ENCODE measurements around the gene GEMIN4. TPM values are rescaled to one million over a fixed set of nuclear protein-coding genes. Genes with fewer than 3 reads are reported as not detected.
A peak's percentile ranks its signal among the peaks of the same experiment; 100 is the strongest.

GEMIN4 gene
- total and polyA plus RNA-seq, 2 of the 4 experiments (the other 2 are of a cell fraction): 16.5 to 20.4 TPM

DNA sequence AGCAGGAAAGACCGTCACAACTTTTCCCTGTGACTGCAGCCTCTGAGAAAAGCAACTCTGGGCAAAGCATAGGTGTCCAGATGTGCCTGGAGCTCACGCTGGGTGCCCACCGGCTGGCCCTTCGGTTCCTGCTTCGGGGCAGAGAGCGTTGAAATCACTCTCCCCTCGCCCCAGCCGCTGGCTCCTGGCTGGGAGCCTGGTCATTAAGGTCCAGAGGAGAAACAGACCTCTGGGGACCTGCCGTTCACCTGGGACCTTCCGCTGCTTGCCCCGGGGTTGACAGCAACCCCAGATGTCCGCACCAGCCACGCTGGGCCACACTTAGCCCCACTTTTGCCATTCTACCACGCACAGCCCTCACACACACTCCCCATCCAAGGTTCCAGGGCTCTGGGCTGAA lies 43.2 kb upstream of the GEMIN4 start:
- H3K23ac ChIP-seq (ENCODE audit: low read depth, low read length): no peak overlapping the region
- H3K27me3 ChIP-seq (ENCODE audit: control insufficient read depth, insufficient read depth, low read length): no peaks in the 10 kb centered on the region
- peaks cover 4 to 21% of the 10 kb centered on the region in 2 experiments; a peak in 3 of 4 replicates for H3K79me1 ChIP-seq (ENCODE audit: low read depth in 1 of 2, low read length in 2 of 2)
- no peak for DNase-seq
- 0 out of 2 replicates have a peak overlapping the region, but pooled peaks have one; percentile 1 for H3K4me2 ChIP-seq (ENCODE audit: low read depth, low read length)
- peak overlapping the region; percentile 19 for H3K27ac ChIP-seq (ENCODE audit: insufficient read depth, low read length)
- H2AK5ac ChIP-seq (ENCODE audit: low read depth, low read length): no peak overlapping the region
- peak overlapping the region; percentile 6; the same call in 1 of the 2 replicates for H3K4ac ChIP-seq (ENCODE audit: low read depth, low read length)
- ChIA-PET CTCF (interaction anchor here (0.6 to 2.9 kb wide), 4 partner anchors 9 to 186 kb away, joined by 3 to 14 read pairs (median 4); no protein-coding TSS in a partner anchor), POLR2A (ENCODE audit: unreplicated experiment) (interaction anchor here (0.7 kb wide), 1 partner anchor 8 kb away, joined by 7 read pairs; no protein-coding TSS in a partner anchor)
- H2AK9ac ChIP-seq (replicated peaks; ENCODE audit: low read depth, low read length, poor library complexity): no peak overlapping the region
- peak overlapping the region; percentile 27 for H2AFZ ChIP-seq (replicated peaks; ENCODE audit: low read length, poor library complexity)
- peak overlapping the region; percentile 16; the same call in 1 of the 2 replicates for H4K5ac ChIP-seq (ENCODE audit: low read depth, low read length)
- H3K9ac ChIP-seq (ENCODE audit: low read depth, low read length): no peak overlapping the region
- H3K56ac ChIP-seq (ENCODE audit: extremely low read depth, insufficient read depth, low read length): no peak overlapping the region
- H3K18ac ChIP-seq (ENCODE audit: low read depth, low read length): no peak overlapping the region
- no peak overlapping the region for H2BK5ac ChIP-seq (ENCODE audit: low read depth, low read length, poor library complexity, severe bottlenecking)
- BruUV-seq (replicated peaks): no TSS peak
- peaks cover 29% of the 10 kb centered on the region for H4K20me1 ChIP-seq (ENCODE audit: insufficient read depth, low read length)
- dilution Hi-C loops (cut with HindIII; ENCODE audit: low sequenced_read_pairs, unreplicated experiment): loop anchor here (25.0 kb wide), 1 partner anchor 192 kb away; the partner anchor contains the start of genes NXN and TIMM22
- in situ Hi-C loops (cut with MboI; ENCODE audit: low sequenced_read_pairs): no loop called here
- H4K91ac ChIP-seq (ENCODE audit: insufficient read depth, low read depth, low read length): 0 out of 2 replicates have a peak overlapping the region, but pooled peaks have one; percentile 26
- ATAC-seq (ENCODE audit: low read depth): no peak
- 85% methylated on average over 10 of the region's 14 CpGs; no CpG with 5 or more reads in 1 of the 2 experiments for WGBS, 2 experiments (ENCODE audit: extremely low coverage in 2 of 2, insufficient read length in 1 of 2)
- H3K9me3 ChIP-seq (ENCODE audit: control insufficient read depth, insufficient read depth, low read length): no peaks in the 10 kb centered on the region
- peaks cover 4% of the 10 kb centered on the region; the same call in 1 of the 2 replicates for H3K9me1 ChIP-seq (ENCODE audit: insufficient read depth, low read length)
- 0 out of 2 replicates have a peak overlapping the region, but pooled peaks have one; percentile 9 for H2BK20ac ChIP-seq (ENCODE audit: low read depth, low read length)
- intact Hi-C loops (cut with micrococcal nuclease): loop anchor here (10.0 kb wide), 1 partner anchor 110 kb away; no protein-coding TSS in a partner anchor
- no peak overlapping the region for H2BK120ac ChIP-seq (ENCODE audit: low read depth, low read length)
- H3K4me3 ChIP-seq (ENCODE audit: insufficient read depth, low read depth, low read length): no peak overlapping the region
- H2BK15ac ChIP-seq (ENCODE audit: low read depth, low read length): no peak overlapping the region
- peaks cover 50% of the 10 kb centered on the region for H3K36me3 ChIP-seq (ENCODE audit: control insufficient read depth, insufficient read depth, low read length)
- H3K4me1 ChIP-seq (ENCODE audit: control insufficient read depth, insufficient read depth, low read length): peaks cover 12% of the 10 kb centered on the region; the same call in 1 of the 2 replicates
- H3K14ac ChIP-seq (replicated peaks; ENCODE audit: low read depth, low read length): peak overlapping the region; percentile 10; the same call in 1 of the 2 replicates
- H4K8ac ChIP-seq (ENCODE audit: low read depth in 2 of 2, low read length in 2 of 2): peak overlapping the region in 1 of 2 experiments; percentile 10; a peak in 1 of 4 replicates
- TF ChIP-seq, protein P1, sequence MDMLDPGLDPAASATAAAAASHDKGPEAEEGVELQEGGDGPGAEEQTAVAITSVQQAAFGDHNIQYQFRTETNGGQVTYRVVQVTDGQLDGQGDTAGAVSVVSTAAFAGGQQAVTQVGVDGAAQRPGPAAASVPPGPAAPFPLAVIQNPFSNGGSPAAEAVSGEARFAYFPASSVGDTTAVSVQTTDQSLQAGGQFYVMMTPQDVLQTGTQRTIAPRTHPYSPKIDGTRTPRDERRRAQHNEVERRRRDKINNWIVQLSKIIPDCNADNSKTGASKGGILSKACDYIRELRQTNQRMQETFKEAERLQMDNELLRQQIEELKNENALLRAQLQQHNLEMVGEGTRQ (IDR thresholded peaks at IDR 0.05; ENCODE audit: low read depth, low read length): no peak
- TF ChIP-seq CHD1 (IDR thresholded peaks at IDR 0.05; ENCODE audit: low read depth, low read length): no peak
- no peak for TF ChIP-seq CEBPB (IDR thresholded peaks at IDR 0.05; ENCODE audit: low read depth, low read length)
- no peak for TF ChIP-seq MAZ (IDR thresholded peaks at IDR 0.05; ENCODE audit: borderline replicate concordance, low read depth, low read length)
- TF ChIP-seq BHLHE40 (IDR thresholded peaks at IDR 0.05; ENCODE audit: low read depth, low read length): no peak
- no peak for TF ChIP-seq MAFK (IDR thresholded peaks at IDR 0.05; ENCODE audit: low read depth, low read length)
- TF ChIP-seq MXI1 (IDR thresholded peaks at IDR 0.05; ENCODE audit: borderline replicate concordance, low read depth, low read length): no peak
- TF ChIP-seq FOS (IDR thresholded peaks at IDR 0.05; ENCODE audit: low read depth, low read length): no peak
- TF ChIP-seq, protein P2, sequence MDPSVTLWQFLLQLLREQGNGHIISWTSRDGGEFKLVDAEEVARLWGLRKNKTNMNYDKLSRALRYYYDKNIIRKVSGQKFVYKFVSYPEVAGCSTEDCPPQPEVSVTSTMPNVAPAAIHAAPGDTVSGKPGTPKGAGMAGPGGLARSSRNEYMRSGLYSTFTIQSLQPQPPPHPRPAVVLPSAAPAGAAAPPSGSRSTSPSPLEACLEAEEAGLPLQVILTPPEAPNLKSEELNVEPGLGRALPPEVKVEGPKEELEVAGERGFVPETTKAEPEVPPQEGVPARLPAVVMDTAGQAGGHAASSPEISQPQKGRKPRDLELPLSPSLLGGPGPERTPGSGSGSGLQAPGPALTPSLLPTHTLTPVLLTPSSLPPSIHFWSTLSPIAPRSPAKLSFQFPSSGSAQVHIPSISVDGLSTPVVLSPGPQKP (IDR thresholded peaks at IDR 0.05; ENCODE audit: borderline replicate concordance, low read depth, low read length): no peak
- TF ChIP-seq RCOR1 (IDR thresholded peaks at IDR 0.05; ENCODE audit: insufficient replicate concordance, low read length): no peak
- no peak for TF ChIP-seq SMC3 (IDR thresholded peaks at IDR 0.05; ENCODE audit: low read depth, low read length)
- TF ChIP-seq RFX5 (IDR thresholded peaks at IDR 0.05; ENCODE audit: low read depth, low read length): no peak
- TF ChIP-seq, protein P3, sequence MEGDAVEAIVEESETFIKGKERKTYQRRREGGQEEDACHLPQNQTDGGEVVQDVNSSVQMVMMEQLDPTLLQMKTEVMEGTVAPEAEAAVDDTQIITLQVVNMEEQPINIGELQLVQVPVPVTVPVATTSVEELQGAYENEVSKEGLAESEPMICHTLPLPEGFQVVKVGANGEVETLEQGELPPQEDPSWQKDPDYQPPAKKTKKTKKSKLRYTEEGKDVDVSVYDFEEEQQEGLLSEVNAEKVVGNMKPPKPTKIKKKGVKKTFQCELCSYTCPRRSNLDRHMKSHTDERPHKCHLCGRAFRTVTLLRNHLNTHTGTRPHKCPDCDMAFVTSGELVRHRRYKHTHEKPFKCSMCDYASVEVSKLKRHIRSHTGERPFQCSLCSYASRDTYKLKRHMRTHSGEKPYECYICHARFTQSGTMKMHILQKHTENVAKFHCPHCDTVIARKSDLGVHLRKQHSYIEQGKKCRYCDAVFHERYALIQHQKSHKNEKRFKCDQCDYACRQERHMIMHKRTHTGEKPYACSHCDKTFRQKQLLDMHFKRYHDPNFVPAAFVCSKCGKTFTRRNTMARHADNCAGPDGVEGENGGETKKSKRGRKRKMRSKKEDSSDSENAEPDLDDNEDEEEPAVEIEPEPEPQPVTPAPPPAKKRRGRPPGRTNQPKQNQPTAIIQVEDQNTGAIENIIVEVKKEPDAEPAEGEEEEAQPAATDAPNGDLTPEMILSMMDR (conservative IDR thresholded peaks at IDR 0.05; ENCODE audit: low read depth, low read length): no peak
- TF ChIP-seq POLR2A (IDR thresholded peaks at IDR 0.05; ENCODE audit: low read depth, low read length): no peak
- TF ChIP-seq NFE2L2 (IDR thresholded peaks at IDR 0.05; ENCODE audit: low read depth, low read length): no peak

All from IMR-90 (cell line).